GM12878 (cell line): ENCODE data around the gene CANX. TPM values are rescaled to one million over a fixed set of nuclear protein-coding genes. Genes with fewer than 3 reads are reported as not detected.

ENCODE experiments used
- ATAC-seq: fragments of 200-7000 bp; cut with Tn5 transposase; 3 replicates; pipeline ENCODE4 v1.9.1; 2020; ENCODE audit warnings: mild to moderate bottlenecking, moderate library complexity
- BruUV-seq: library from RNA; stranded (reverse); fragments of 400-500 nt; replicated peaks from 2 replicates; lab custom pipeline; 2021; lab: Mats Ljungman, UMichigan
- CTCF ChIA-PET: fragments of 300-600 bp; sonication (Branson Sonifier 250); formaldehyde crosslinking; extraction: SDS; loops from one replicate; lab custom pipeline; 2021; ENCODE audit warnings: inconsistent platforms; lab: Yijun Ruan, JAX
- POLR2A ChIA-PET: fragments of 350-600 bp; formaldehyde crosslinking; extraction: SDS; loops from one replicate; lab custom pipeline; 2021; ENCODE audit warnings: inconsistent platforms; lab: Charles Lee
- RAD21 ChIA-PET: fragments of 300-600 bp; sonication (Branson Sonifier 250); formaldehyde crosslinking; loops from one replicate; lab custom pipeline; 2023; ENCODE audit warnings: antibody characterized with exemption; ENCODE audit not compliant: unreplicated experiment; lab: Charles Lee
- SMC1A ChIA-PET: fragments of 300-600 bp; sonication (Branson Sonifier 250); formaldehyde crosslinking; loops from one replicate; lab custom pipeline; 2023; ENCODE audit not compliant: unreplicated experiment, uncharacterized antibody; lab: Charles Lee
- DNase-seq: peaks from one replicate; pipeline ENCODE4 v3.0.0-alpha.2; 2011; ENCODE audit warnings: low read depth, low spot score
- FAIRE-seq: peaks from 3 replicates; lab custom pipeline; 2011; peaks lifted over from hg19 to GRCh38; lab: Jason Lieb, UNC
- H2AFZ ChIP-seq: 2 replicates; pipeline ENCODE4 v1.6.0; 2011; ENCODE audit warnings: low read depth, low read length, control low read depth; ENCODE audit not compliant: control insufficient read depth
- H3K27ac ChIP-seq: 2 replicates; pipeline ENCODE4 v1.5.1; 2011; ENCODE audit warnings: control low read depth; ENCODE audit not compliant: control insufficient read depth, insufficient read depth
- H3K27me3 ChIP-seq, 2 experiments: replicated peaks in 1 of 2; 2 replicates each; pipeline versions ENCODE4 v1.6.0 to v1.6.1; 2011; ENCODE audit warnings: low read length in 1 of 2; ENCODE audit not compliant: control insufficient read depth in 2 of 2, insufficient read depth in 2 of 2
- H3K36me3 ChIP-seq, 2 experiments: 2 replicates each; pipeline ENCODE4 v1.5.1; 2011; ENCODE audit warnings: low read length in 1 of 2; ENCODE audit not compliant: control insufficient read depth in 2 of 2, insufficient read depth in 2 of 2
- H3K4me1 ChIP-seq: 2 replicates; pipeline ENCODE4 v1.6.1; 2011; ENCODE audit warnings: mild to moderate bottlenecking, low read length, moderate library complexity, mixed read lengths; ENCODE audit not compliant: control insufficient read depth, insufficient read depth
- H3K4me2 ChIP-seq: 2 replicates; pipeline ENCODE4 v1.6.0; 2011; ENCODE audit warnings: control low read depth; ENCODE audit not compliant: control insufficient read depth, insufficient read depth
- H3K4me3 ChIP-seq: fragments of 200-600 bp; sonication (generic); 2 replicates; pipeline ENCODE4 v1.5.1; 2016
- H3K79me2 ChIP-seq: 2 replicates; pipeline ENCODE4 v1.6.0; 2011; ENCODE audit warnings: low read length; ENCODE audit not compliant: control insufficient read depth, insufficient read depth
- H3K9ac ChIP-seq: 2 replicates; pipeline ENCODE4 v1.8.0; 2011; ENCODE audit warnings: low read length, control low read depth, mixed read lengths; ENCODE audit not compliant: control insufficient read depth, insufficient read depth
- H3K9me3 ChIP-seq: replicated peaks from 3 replicates; pipeline ENCODE4 v1.5.1; 2011; ENCODE audit warnings: mild to moderate bottlenecking, low read length; ENCODE audit not compliant: control insufficient read depth, insufficient read depth
- H4K20me1 ChIP-seq: 2 replicates; pipeline ENCODE4 v1.6.0; 2011; ENCODE audit not compliant: control insufficient read depth, insufficient read depth
- BACH1 ChIP-seq: fragments of 450-650 bp; IDR thresholded peaks from 2 replicates; pipeline ENCODE4 v1.6.1; 2017; ENCODE audit warnings: mild to moderate bottlenecking, borderline replicate concordance
- CHD1 ChIP-seq: IDR thresholded peaks from 2 replicates; pipeline ENCODE4 v1.6.1; 2012; ENCODE audit warnings: low read depth, low read length, improper control_type of control experiment
- CTCF ChIP-seq, 3 experiments: IDR thresholded peaks in 2 of 3; conservative IDR thresholded peaks in 1 of 3; 2 replicates each; pipeline ENCODE4 v1.5.1; 2011; ENCODE audit warnings: low read depth in 3 of 3, low read length in 3 of 3, mild to moderate bottlenecking in 3 of 3, control low read depth in 2 of 3, moderate library complexity in 2 of 3, inconsistent platforms in 1 of 3, mixed read lengths in 1 of 3; ENCODE audit not compliant: control insufficient read depth in 2 of 3, insufficient read depth in 1 of 3; ENCODE audit errors: extremely low read depth in 1 of 3
- MEF2B ChIP-seq: fragments of 450-650 bp; IDR thresholded peaks from 2 replicates; pipeline ENCODE4 v1.6.1; 2018; ENCODE audit warnings: mild to moderate bottlenecking, moderate library complexity; ENCODE audit not compliant: partially characterized antibody, poor library complexity, severe bottlenecking
- POLR2A ChIP-seq: IDR thresholded peaks from 2 replicates; pipeline ENCODE4 v1.6.1; 2011; ENCODE audit warnings: low read depth, mild to moderate bottlenecking, low read length
- POLR2AphosphoS2 ChIP-seq: IDR thresholded peaks from 2 replicates; pipeline ENCODE4 v1.6.1; 2011; ENCODE audit warnings: low read depth, mild to moderate bottlenecking, low read length, improper control_type of control experiment, moderate library complexity
- WGBS: methylation state at CpG from one replicate; pipeline ENCODE4 v1.1.6; 2016; ENCODE audit warnings: low lambda C conversion rate; ENCODE audit not compliant: insufficient replicate concordance, insufficient coverage; ENCODE audit errors: missing lambda C conversion rate; 5-methylcytosine and 5-hydroxymethylcytosine counted together
- in situ Hi-C: fragments of 300-500 bp; cut with MboI; formaldehyde crosslinking; loops from 9 replicates; pipeline ENCODE4 v1.14.3; 2018; ENCODE audit warnings: mixed read lengths
- intact Hi-C: fragments of 100-400 bp; cut with micrococcal nuclease; formaldehyde crosslinking; loops from one replicate; pipeline ENCODE4 v1.14.2; 2022; ENCODE audit not compliant: unreplicated experiment
- polyA plus RNA-seq, 11 experiments: library from polyadenylated mRNA; depleted of rRNA in 4 of 11; unstranded in 6 of 11; stranded (reverse) in 5 of 11; fragments of >200 nt; fragmentation: Nextera tagmentation in 4 of 11; fragmentation: Illumina TruSeq in 1 of 11; extraction: Ambion mirVana in 4 of 11; extraction: Trizol in 1 of 11; gene quantifications; 1 replicate in 1 of 11; 2 replicates in 10 of 11; pipeline versions ENCODE4 v1.2.1 to v1.2.3, GENCODE V29; 2011 to 2016; ENCODE audit warnings: inconsistent platforms in 2 of 11, missing spikeins in 2 of 11, low read depth in 1 of 11
- total RNA-seq, 4 experiments: library from RNA; depleted of rRNA in 3 of 4; stranded (reverse); fragments of >200 nt in 3 of 4; fragmentation: Illumina TruSeq in 1 of 4; extraction: Trizol in 1 of 4; gene quantifications; 2 replicates each; pipeline versions ENCODE4 v1.2.1 to v1.2.3, GENCODE V29; 2013 to 2021

Gene CANX
- total and polyA plus RNA-seq, 10 of the 15 experiments (the other 5 are each of a cell fraction or from before 2014, with no cell fraction given), result 78.2 to 602 (median 412) TPM

- 85% methylated on average over 12 of the region's 12 CpGs for WGBS
- no peaks in the 10 kb centered on the region for H3K27me3 ChIP-seq
- POLR2A ChIA-PET, result interaction anchor here (0.6 to 1.1 kb wide), 4 partner anchors 27 to 222 kb away, joined by 3 to 14 read pairs (median 6); partner anchors contain the start of gene LTC4S
- peaks cover 20 to 27% of the 10 kb centered on the region in 2 experiments for H3K36me3 ChIP-seq
- no peaks in the 10 kb centered on the region for H3K9me3 ChIP-seq
- no peak overlapping the region for H3K4me2 ChIP-seq
- CTCF ChIA-PET, result interaction anchor here (1.1 to 1.3 kb wide), 2 partner anchors 25 to 140 kb away, joined by 3 read pairs; no protein-coding TSS in a partner anchor
- no TSS peak for BruUV-seq
- in situ Hi-C loops, result no loop called here
- no peak for DNase-seq
- no peak overlapping the region for H3K27ac ChIP-seq
- RAD21 ChIA-PET, result no interaction called here
- intact Hi-C loops, result loop anchor here (10.0 kb wide), 1 partner anchor 208 kb away; no protein-coding TSS in a partner anchor
- ATAC-seq, result no peak
- peaks cover 4% of the 10 kb centered on the region for H3K4me1 ChIP-seq
- H3K9ac ChIP-seq, result no peak overlapping the region
- no peak for FAIRE-seq
- H4K20me1 ChIP-seq, result peaks cover 4% of the 10 kb centered on the region; the same call in 1 of the 2 replicates
- H3K4me3 ChIP-seq, result no peak overlapping the region
- no peak overlapping the region for H2AFZ ChIP-seq
- SMC1A ChIA-PET, result interaction anchor here (0.6 to 1.2 kb wide), 3 partner anchors 10 to 140 kb away, joined by 3 to 4 read pairs (median 3); no protein-coding TSS in a partner anchor
- peaks cover 12% of the 10 kb centered on the region for H3K79me2 ChIP-seq
- TF ChIP-seq POLR2A (no peak), CHD1 (no peak), CTCF (IDR thresholded peaks at IDR 0.05 in 2 of 3, conservative IDR thresholded peaks at IDR 0.05 in 1 of 3; ENCODE audit: control insufficient read depth in 2 of 3, extremely low read depth in 1 of 3, insufficient read depth in 1 of 3, low read depth in 3 of 3, low read length in 3 of 3) (no peak), MEF2B (no peak), BACH1 (no peak), POLR2AphosphoS2 (no peak)
Observed at GRCh38 chr5:179766726-179767455, 68.1 kb downstream of the CANX start.
